Measurements from ENCODE around the gene MTMR12.

MTMR12 gene

GRCh38 chr5:32311404-32312196 is 1.1 kb downstream of the MTMR12 start:
- no peak for ATAC-seq

GRCh38 chr5:32309761-32310160 is 3.0 kb downstream of the MTMR12 start:
- TF ChIP-seq PATZ1 (CRISPR knock-in tag; IDR thresholded peaks at IDR 0.05; ENCODE audit: borderline replicate concordance), result no peak
- no peak for ATAC-seq

More at GRCh38 chr5:32311404-32312196, 1.1 kb downstream of the MTMR12 start:
- TF ChIP-seq ESRRG (CRISPR knock-in tag; IDR thresholded peaks at IDR 0.05) (no peak), ZNF8 (CRISPR knock-in tag; IDR thresholded peaks at IDR 0.05) (no peak), POU6F1 (CRISPR knock-in tag; IDR thresholded peaks at IDR 0.05; ENCODE audit: borderline replicate concordance, low read depth) (no peak), ARNTL (CRISPR knock-in tag; IDR thresholded peaks at IDR 0.05; ENCODE audit: borderline replicate concordance, low read depth) (no peak), ZC3H10 (CRISPR knock-in tag; IDR thresholded peaks at IDR 0.05) (no peak), ISL1 (CRISPR knock-in tag; IDR thresholded peaks at IDR 0.05) (no peak), TCF4 (CRISPR knock-in tag; IDR thresholded peaks at IDR 0.05; ENCODE audit: borderline replicate concordance) (no peak), PPARA (CRISPR knock-in tag; IDR thresholded peaks at IDR 0.05; ENCODE audit: borderline replicate concordance) (no peak), RARB (CRISPR knock-in tag; IDR thresholded peaks at IDR 0.05) (no peak), BACH2 (CRISPR knock-in tag; IDR thresholded peaks at IDR 0.05; ENCODE audit: borderline replicate concordance) (no peak)

- ATAC-seq, result no peak
- TF ChIP-seq PATZ1 (CRISPR knock-in tag; IDR thresholded peaks at IDR 0.05; ENCODE audit: borderline replicate concordance), result no peak
- no peak for TF ChIP-seq ZNF565 (CRISPR knock-in tag; conservative IDR thresholded peaks at IDR 0.05; ENCODE audit: low read depth)
- TF ChIP-seq SNAI2 (CRISPR knock-in tag; IDR thresholded peaks at IDR 0.05), result no peak
- no peak for TF ChIP-seq ZFP3 (CRISPR knock-in tag; IDR thresholded peaks at IDR 0.05)
- no peak for TF ChIP-seq CSDC2 (CRISPR knock-in tag; IDR thresholded peaks at IDR 0.05)
- TF ChIP-seq CREB5 (CRISPR knock-in tag; IDR thresholded peaks at IDR 0.05; ENCODE audit: low read depth), result no peak
- no peak for TF ChIP-seq ZC3H10 (CRISPR knock-in tag; IDR thresholded peaks at IDR 0.05)
- no peak for TF ChIP-seq POU6F1 (CRISPR knock-in tag; IDR thresholded peaks at IDR 0.05; ENCODE audit: borderline replicate concordance, low read depth)
- no peak for TF ChIP-seq PPARA (CRISPR knock-in tag; IDR thresholded peaks at IDR 0.05; ENCODE audit: borderline replicate concordance)
- TF ChIP-seq ZNF8 (CRISPR knock-in tag; IDR thresholded peaks at IDR 0.05), result no peak
- TF ChIP-seq ESRRG (CRISPR knock-in tag; IDR thresholded peaks at IDR 0.05), result no peak
- TF ChIP-seq RARB (CRISPR knock-in tag; IDR thresholded peaks at IDR 0.05), result no peak
- no peak for TF ChIP-seq ZFP30 (CRISPR knock-in tag; IDR thresholded peaks at IDR 0.05)
- TF ChIP-seq OSR1 (CRISPR knock-in tag; IDR thresholded peaks at IDR 0.05), result no peak
- TF ChIP-seq ISL1 (CRISPR knock-in tag; IDR thresholded peaks at IDR 0.05), result no peak
- TF ChIP-seq BACH2 (CRISPR knock-in tag; IDR thresholded peaks at IDR 0.05; ENCODE audit: borderline replicate concordance), result no peak
- no peak for TF ChIP-seq TCF4 (CRISPR knock-in tag; IDR thresholded peaks at IDR 0.05; ENCODE audit: borderline replicate concordance)
- TF ChIP-seq TOX (CRISPR knock-in tag; IDR thresholded peaks at IDR 0.05; ENCODE audit: borderline replicate concordance), result no peak
- no peak for TF ChIP-seq CSRNP3 (CRISPR knock-in tag; IDR thresholded peaks at IDR 0.05)
Measured at GRCh38 chr5:32308946-32309345, 3.8 kb downstream of the MTMR12 start.

Data from SK-N-SH treated with all-trans-retinoic acid at 6 μM for 48 hours (cell line).